CD4-positive, alpha-beta T cell treated with Interleukin-10 for 1 hour (primary cell): ENCODE results near the gene PLOD1.
"Not testable (repeated sequence)": the region's sequence is repeated elsewhere in the genome, so short reads cannot be mapped to it uniquely, and the experiment has no call there.

Experiments used
- DNase-seq: peaks from one replicate; pipeline ENCODE4 v3.0.0-alpha.2; 2020

PLOD1 gene

DNA sequence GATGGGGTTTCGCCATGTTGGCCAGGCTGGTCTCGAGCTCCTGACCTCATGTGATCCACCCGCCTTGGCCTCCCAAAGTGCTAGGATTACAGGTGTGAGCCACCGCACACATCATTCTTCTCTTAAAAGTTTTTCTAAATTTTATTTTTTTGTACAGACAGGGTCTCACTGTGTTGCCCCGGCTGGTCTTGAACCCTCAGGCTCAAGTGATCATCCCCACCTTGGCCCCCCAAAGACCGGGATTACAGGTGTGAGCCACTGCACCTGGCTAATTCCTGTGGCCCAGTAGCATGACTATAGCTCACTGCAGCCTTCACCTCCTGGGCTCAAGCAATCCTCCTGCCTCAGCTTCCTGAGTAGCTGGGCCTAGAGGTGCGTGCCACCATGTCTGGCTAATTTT, 5.3 kb downstream of the PLOD1 start:
- not testable (repeated sequence) for DNase-seq

DNA sequence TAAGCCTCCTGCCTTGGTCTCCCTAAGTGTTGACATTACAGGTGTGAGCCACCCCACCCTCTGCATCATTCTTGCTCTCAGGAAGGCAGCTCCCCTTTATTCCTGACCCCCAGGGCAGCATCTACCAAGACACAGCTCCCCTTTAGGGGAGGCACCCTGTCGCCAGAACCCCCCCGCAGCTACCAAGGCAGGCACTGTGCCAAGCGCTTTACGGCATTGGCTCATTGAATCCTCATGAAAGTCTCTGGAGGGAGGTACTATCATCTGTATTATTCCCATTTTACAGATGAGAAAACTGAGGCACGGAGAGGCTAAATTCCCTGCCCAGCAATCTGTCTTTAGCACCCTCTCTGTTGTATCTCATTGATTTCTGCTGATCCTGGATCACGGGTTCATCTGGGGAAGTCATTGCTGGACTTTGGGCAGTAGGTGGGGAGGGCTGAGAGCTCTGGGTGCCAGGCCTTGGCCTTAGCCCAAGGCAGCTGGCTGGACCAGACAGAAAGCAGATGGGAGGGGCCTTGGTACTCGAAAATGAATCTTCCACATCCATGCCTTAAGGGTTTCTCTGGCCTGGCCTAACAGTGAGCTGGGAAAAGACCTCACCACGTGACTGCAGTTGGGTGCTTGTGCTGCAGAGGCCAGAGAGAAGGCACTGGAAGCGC, 5.9 kb downstream of the PLOD1 start:
- no peak for DNase-seq

GRCh38 chr1:11942280-11942679, 7.8 kb downstream of the PLOD1 start:
- no peak for DNase-seq

- no peak for DNase-seq
Measured at GRCh38 chr1:11943619-11944018, 9.1 kb downstream of the PLOD1 start.

DNA sequence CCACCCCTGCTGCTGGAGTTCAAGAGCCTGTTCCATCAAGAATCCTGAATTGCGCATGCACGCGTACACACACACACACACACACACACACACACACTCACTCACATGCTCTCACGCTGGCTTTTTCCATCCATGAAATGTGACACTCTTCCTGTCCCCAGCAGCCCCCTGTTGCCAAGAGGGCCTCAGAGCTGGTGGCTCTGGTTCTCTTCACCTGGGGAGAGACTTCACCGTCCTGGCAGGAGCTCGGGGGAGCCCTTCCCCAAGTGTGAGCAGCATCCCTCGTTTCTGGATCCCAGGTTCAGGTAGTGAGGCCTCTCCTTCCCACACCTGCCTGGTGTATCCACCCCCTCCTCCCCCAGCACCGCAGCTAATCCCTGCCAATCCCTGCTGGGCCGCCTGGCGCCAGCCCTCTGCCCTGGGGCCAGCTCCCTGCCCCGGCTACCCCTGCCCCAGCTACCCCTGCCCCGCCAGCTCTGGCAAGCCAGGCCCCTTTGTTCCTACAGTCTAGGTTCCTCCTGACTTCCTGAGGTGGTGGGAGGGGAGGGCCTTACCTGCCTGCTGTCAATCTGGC, 9.9 kb downstream of the PLOD1 start:
- no peak for DNase-seq

DNA sequence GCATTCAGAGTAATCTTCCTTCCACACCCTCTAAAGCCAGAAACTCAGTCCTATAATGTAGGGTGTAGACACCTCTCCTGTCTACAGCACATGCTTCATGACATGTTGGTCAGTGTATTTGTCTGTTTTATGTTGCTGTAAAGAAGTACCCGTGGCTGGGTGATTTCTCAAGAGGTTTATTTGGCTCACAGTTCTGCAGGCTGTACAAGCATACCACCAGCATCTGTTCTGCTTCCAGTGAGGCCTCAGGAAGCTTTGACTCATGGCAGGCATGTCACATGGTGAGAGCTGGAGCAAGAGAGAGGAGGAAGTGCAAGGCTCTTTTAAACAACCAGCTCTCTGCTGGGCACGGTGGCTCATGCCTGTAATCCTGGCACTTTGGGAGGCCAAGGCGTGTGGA, 12.1 kb downstream of the PLOD1 start:
- DNase-seq: no peak

GRCh38 chr1:11948822-11949458, 14.4 kb downstream of the PLOD1 start:
- DNase-seq: no peak

GRCh38 chr1:11951901-11952300, 17.4 kb downstream of the PLOD1 start:
- DNase-seq: no peak

DNA sequence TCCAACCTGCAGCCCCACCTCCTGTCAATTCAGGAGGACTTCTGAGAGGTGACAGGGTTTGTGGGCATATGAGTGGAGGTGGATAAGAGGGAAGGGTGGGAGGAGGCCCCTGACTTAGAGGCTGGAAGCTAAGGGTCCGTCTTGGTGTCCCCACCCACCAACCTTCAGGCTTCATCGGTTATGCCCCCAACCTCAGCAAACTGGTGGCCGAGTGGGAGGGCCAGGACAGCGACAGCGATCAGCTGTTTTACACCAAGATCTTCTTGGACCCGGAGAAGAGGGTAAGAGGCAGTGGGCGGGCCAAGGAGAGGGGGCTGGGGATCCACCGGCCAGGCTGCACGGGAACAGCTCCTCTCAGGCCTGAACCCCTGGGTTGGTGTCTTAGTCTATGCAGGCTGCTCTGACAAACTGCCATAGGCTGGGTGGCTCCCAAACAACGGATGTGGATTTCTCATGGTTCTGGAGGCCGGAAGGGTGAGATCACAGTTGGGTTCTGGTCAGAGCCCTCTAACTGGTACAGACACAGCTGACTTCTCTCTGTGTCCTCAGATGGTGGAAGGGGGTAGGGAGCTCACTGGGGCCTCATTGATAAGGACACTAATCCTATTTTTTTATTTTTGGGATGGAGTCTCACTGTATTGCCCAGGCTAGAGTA, 18.1 kb downstream of the PLOD1 start:
- peak; percentile 21 for DNase-seq

- DNase-seq: no peak
Measured at GRCh38 chr1:11955221-11955620, 20.7 kb downstream of the PLOD1 start.

- no peak for DNase-seq
Measured at GRCh38 chr1:11957398-11957797, 22.9 kb downstream of the PLOD1 start.

DNA sequence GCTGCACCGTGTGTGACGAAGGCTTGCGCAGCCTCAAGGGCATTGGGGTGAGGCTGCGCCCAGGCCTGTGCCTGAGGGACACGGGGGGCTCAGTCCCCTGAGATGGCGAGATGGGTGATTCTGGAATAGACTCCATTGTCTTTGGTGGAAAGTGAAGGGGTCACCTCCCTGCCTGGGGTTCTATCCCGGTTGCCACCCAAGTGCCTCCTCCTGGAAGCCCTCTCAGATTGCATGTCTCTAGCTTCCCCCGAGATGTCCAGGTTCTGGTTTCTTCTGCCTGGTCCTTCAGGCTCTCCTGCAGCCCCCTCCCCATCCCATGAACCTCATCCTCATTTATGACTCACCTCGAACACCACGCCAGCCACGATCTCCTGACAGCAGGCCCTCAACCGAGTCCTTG, 23.4 kb downstream of the PLOD1 start:
- no peak for DNase-seq

DNA sequence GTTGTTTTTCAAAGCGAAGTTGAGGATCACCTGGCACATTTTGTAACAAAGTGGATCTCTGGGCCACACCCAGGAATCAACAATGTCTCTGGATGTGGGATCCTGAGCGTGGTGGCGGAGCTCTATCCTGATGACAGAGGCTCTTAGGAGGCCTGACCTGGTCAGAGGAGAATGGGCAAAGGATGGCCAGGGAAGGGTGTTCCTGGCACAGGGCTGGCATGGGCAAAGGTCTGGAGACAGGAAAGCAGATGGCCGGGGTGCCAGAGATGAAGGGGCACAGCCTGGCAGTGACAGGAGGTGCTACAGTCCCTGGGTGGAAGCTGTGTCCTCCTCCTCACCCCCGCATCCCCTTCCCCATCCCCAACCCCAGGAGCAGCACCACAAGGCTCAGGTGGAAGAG, 25.8 kb downstream of the PLOD1 start:
- no peak for DNase-seq

DNA sequence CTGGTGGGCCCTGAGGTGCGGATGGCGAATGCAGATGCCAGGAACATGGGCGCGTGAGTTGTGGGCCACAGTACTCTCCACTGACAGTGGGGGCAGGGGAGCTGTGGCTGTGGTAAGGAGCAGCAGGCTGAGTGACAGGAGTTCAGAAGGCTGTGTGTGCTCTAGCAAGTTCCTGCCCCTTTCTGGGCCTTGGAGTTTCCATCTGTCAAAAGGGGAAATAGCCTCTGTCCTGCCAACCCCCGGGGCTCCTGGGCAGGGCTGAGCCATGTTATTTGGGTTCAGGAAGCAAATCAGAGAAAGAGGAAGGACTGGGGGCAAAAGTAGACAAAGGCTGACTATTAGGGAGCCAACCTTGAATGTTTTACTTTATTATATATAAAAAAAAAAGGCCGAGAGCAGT, 26.2 kb downstream of the PLOD1 start:
- DNase-seq: no peak

GRCh38 chr1:11961230-11961629, 26.7 kb downstream of the PLOD1 start:
- no peak for DNase-seq

DNA sequence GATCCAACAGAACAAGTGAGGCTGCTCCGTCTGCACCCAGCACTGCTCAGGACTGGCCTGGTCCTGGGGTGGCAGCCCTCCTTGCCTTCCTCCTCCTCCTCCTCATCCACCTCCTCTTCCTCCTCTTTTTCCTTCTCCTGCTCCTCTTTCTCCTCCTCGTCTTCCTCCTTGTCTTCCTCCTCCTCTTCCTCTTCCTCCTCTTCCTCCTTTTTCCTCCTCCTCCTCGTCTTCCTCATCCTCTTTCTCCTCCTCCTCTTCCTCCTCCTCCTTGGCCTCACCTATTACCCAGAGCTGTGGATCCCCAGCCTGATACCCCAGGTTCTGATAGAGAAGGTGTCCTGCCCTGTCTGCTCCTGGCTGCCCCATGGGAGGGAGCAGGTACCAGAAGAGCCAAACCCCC, 29.1 kb downstream of the PLOD1 start:
- DNase-seq: no peak

DNA sequence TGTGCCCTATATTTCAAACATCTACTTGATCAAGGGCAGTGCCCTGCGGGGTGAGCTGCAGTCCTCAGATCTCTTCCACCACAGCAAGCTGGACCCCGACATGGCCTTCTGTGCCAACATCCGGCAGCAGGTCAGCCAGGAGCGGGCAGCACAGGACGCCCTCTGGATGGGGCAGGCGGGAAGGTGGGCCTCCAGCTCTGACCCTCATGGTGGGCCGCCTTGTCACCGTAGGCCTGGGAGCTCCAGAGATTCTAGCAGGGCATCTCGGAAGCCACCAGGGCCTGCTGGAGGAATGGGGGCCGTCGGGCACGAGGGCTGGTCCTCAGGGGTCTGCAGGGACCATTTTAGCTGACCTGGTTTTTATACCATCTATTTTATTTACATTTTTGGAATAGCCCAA, 30.1 kb downstream of the PLOD1 start:
- no peak for DNase-seq

- no peak for DNase-seq
Measured at GRCh38 chr1:11967028-11967547, 32.6 kb downstream of the PLOD1 start.

DNA sequence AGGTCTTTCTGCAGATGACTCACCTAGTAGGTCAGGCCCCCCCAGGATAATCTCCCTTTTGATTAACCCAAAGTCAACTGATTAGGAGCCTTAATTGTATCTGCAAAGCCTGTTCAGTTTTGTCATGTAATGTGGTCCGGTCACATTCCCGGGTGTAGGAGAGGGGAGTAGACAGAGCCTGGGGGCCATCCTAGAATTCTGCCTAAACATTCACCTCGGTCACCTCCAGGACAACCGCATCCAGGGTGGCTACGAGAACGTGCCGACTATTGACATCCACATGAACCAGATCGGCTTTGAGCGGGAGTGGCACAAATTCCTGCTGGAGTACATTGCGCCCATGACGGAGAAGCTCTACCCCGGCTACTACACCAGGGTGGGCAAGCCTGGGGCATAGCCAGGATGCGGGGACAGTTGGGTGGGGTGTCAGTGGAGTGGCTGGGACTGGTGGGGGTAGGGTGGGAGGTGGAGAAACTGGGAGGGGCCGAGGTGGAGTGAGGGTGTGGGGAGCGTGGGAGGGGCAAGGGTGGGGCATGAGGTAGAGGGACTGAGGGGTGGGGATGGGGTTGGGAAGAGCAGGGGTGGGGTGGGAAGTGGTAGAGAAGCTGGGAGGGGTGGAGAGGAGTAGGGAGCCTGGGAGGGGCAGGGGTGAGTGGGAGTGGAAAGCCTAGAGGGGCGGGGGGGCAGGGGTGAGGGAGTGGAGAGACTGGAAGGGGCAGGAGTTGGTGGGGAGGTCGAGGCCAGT, 36.1 kb downstream of the PLOD1 start:
- no peak for DNase-seq

DNA sequence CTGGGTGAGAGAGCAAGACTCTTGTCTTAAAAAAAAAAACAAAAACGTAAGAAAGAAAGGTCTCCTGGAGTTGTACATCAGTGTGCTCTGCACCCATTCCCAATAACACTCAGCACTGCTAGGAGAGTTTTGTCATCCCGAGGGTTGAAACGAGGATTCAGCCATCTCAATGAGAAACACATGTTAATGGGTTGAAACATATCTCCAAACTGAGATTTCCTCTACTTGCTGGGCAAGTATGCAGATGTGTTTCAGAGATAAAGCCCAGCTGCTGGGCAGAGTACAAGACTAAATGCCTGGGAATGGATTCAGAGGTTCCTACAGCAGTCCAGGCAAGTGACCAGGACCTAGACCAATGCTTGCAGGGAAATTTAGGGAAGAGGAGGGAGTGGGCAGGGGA, 43.1 kb downstream of the PLOD1 start:
- no peak for DNase-seq

DNA sequence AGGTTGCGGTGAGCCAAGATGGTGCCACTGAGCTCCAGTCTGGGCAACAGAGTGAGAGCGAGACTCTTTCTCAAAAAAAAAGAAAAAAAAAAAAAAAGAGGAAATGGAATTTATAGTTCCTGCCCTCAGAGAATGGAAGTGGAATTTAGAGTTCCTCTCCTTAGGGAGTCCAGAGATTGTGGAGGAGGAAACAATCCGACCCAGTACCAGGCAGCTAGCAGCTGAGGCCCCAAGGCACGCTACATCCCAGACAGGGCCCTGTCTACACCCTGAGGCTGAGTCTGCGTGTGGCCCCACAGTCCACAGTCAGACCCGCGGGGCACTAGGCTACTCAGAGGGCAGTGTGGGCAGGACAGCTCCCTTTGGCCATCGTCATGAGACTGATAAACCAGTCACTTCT, 43.8 kb downstream of the PLOD1 start:
- no peak for DNase-seq

DNA sequence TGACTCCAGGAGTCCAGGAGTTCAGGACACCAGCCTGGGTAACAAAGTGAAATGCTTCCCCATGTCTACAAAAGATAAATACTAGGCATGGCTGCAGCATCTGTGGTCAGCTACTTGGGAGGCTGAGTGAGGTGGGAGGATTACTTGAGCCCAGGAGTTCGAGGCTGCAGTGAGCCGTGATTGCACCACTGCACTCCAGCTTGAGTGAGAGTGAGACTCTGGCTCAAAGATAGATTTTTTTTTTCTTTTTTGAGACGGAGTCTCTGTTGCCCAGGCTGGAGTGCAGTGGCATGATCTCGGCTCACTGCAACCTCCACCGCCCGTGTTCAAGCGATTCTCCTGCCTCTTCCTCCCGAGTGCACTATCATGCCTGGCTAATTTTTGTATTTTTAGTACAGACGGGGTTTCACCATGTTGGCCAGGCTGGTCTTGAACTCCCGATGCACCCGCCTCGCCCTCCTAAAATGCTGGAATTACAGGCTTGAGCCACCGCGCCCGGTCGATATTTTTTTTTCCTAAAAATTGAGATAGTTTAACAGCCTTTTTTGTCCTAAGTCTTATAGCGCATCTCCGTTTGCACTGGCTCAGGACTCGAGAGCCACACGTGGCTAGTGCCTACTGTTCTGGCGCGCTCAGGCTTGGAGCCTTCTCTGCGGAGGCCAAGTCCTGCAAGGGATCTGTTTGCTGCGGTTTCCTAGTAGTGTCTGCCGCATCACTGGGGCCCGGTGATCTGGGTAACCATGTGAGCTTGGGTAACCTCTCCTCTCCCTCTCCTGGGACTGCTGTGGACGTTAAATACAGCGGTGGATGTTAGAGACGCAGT, 44.7 kb downstream of the PLOD1 start:
- no peak for DNase-seq
